ENCODE data around the gene STK11IP. TPM values are rescaled to one million over a fixed set of nuclear protein-coding genes. Genes with fewer than 3 reads are reported as not detected.

Gene STK11IP
- total and polyA plus RNA-seq, 2 of the 4 experiments (the other 2 are of a cell fraction): 14.5 to 19.7 TPM

DNA sequence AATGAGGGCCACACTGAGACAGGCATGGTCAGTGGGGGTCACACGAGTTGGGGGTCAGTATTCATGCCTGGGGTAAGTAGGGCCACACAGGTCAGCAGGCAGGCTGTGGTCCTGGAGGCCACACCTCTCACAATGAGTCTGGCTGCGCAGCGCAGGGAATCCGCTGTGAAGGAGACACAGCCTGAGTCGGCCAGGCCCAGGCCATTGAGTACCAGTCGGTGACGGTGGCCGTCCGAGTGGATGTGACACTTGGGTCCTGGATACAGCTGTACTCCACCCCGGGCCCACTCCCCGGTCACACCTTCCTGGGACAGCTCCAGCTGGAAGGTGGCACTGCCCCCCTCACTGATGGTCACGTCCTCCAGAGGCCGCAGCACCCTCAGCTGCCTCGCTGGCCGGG lies 43.3 kb upstream of the STK11IP start:
- Histone ChIP-seq H3K9me3 (ENCODE audit: control insufficient read depth, insufficient read depth, low read length) (no peaks in the 10 kb centered on the region), H3K4me1 (ENCODE audit: control insufficient read depth, insufficient read depth, low read length) (peaks cover 8% of the 10 kb centered on the region; the same call in 1 of the 2 replicates), H4K8ac (ENCODE audit: low read depth in 2 of 2, low read length in 2 of 2) (no peak overlapping the region), H4K5ac (ENCODE audit: low read depth, low read length) (no peak overlapping the region), H3K36me3 (ENCODE audit: control insufficient read depth, insufficient read depth, low read length) (no peaks in the 10 kb centered on the region), H2BK20ac (ENCODE audit: low read depth, low read length) (no peak overlapping the region), H2AK5ac (ENCODE audit: low read depth, low read length) (no peak overlapping the region), H3K27me3 (ENCODE audit: control insufficient read depth, insufficient read depth, low read length) (no peaks in the 10 kb centered on the region), H2AK9ac (replicated peaks; ENCODE audit: low read depth, low read length, poor library complexity) (no peak overlapping the region), H2BK5ac (ENCODE audit: low read depth, low read length, poor library complexity, severe bottlenecking) (no peak overlapping the region), H2BK120ac (ENCODE audit: low read depth, low read length) (no peak overlapping the region), H4K20me1 (ENCODE audit: insufficient read depth, low read length) (no peaks in the 10 kb centered on the region; the same call in 1 of the 2 replicates), H3K4me3 (ENCODE audit: insufficient read depth, low read depth, low read length) (no peak overlapping the region), H4K91ac (ENCODE audit: insufficient read depth, low read depth, low read length) (no peak overlapping the region), H3K14ac (replicated peaks; ENCODE audit: low read depth, low read length) (no peak overlapping the region), H3K79me1 (ENCODE audit: low read depth in 1 of 2, low read length in 2 of 2) (no peaks in the 10 kb centered on the region), H3K9ac (ENCODE audit: low read depth, low read length) (no peak overlapping the region), H3K4ac (ENCODE audit: low read depth, low read length) (no peak overlapping the region), H2BK15ac (ENCODE audit: low read depth, low read length) (no peak overlapping the region), H3K27ac (ENCODE audit: insufficient read depth, low read length) (no peak overlapping the region), H3K23ac (ENCODE audit: low read depth, low read length) (no peak overlapping the region), H2AFZ (replicated peaks; ENCODE audit: low read length, poor library complexity) (no peak overlapping the region), H3K56ac (ENCODE audit: extremely low read depth, insufficient read depth, low read length) (no peak overlapping the region), H3K9me1 (ENCODE audit: insufficient read depth, low read length) (no peaks in the 10 kb centered on the region), H3K18ac (ENCODE audit: low read depth, low read length) (no peak overlapping the region), H3K4me2 (ENCODE audit: low read depth, low read length) (no peak overlapping the region)
- POLR2A ChIA-PET (ENCODE audit: unreplicated experiment): no interaction called here
- BruUV-seq (replicated peaks): no TSS peak
- intact Hi-C loops (cut with micrococcal nuclease): no loop called here
- ATAC-seq (ENCODE audit: low read depth): no peak
- dilution Hi-C loops (cut with HindIII; ENCODE audit: low sequenced_read_pairs, unreplicated experiment): no loop called here
- no peak for DNase-seq
- in situ Hi-C loops (cut with MboI; ENCODE audit: low sequenced_read_pairs): no loop called here
- no peak for TF ChIP-seq RCOR1 (IDR thresholded peaks at IDR 0.05; ENCODE audit: insufficient replicate concordance, low read length)
- no peak for TF ChIP-seq BHLHE40 (IDR thresholded peaks at IDR 0.05; ENCODE audit: low read depth, low read length)
- TF ChIP-seq MAZ (IDR thresholded peaks at IDR 0.05; ENCODE audit: borderline replicate concordance, low read depth, low read length): no peak
- TF ChIP-seq SMC3 (IDR thresholded peaks at IDR 0.05; ENCODE audit: low read depth, low read length): no peak
- no peak for TF ChIP-seq ELK1 (IDR thresholded peaks at IDR 0.05; ENCODE audit: borderline replicate concordance, low read depth, low read length)
- TF ChIP-seq RFX5 (IDR thresholded peaks at IDR 0.05; ENCODE audit: low read depth, low read length): no peak
- CTCF ChIA-PET: no interaction called here
- WGBS, 2 experiments (ENCODE audit: extremely low coverage in 2 of 2, insufficient read length in 1 of 2): 100% methylated on average over 6 of the region's 15 CpGs; no CpG with 5 or more reads in 1 of the 2 experiments

Measured in IMR-90 (cell line).